ENCODE results near the gene APP. TPM values are rescaled to one million over a fixed set of nuclear protein-coding genes. Genes with fewer than 3 reads are reported as not detected.

Gene APP
- total RNA-seq, 1 donor from 2014 or later: 306 TPM

DNA sequence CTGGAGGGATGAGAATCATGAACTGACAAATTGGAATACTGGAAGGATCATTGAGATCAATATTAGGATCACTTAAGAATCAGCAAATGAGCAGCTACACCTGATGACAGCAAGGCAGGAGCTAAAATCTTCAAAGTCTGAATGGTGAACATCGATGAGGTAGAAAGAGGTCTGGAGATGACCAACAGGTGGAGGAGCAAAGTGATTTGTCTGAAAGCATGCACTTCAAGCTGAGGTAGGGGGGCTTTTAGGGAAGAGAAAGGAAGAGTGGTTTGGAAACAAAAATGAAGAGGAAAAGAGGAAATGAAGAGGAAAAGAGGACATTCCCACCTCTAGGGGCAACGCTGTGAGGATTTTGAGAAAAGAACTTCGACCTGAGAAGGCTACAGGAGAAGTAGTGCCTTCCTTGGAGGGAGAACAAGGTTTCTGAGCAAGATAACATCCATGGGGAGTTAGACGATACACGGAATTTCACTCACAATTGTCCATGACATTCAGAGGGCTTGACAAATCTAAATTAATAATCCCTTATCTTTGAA, 79.0 kb downstream of the APP start:
- Mint-ChIP-seq H3K9me3 (peaks cover 7% of the 10 kb centered on the region), H3K27me3 (ENCODE audit: insufficient read depth, low read depth) (peaks cover 2% of the 10 kb centered on the region), H3K27ac (no peak overlapping the region), H3K36me3 (peaks cover 51% of the 10 kb centered on the region), H3K4me1 (peaks cover 19% of the 10 kb centered on the region), H3K4me3 (no peak overlapping the region)
- Histone ChIP-seq H3K9me3 (ENCODE audit: low read depth) (no peaks in the 10 kb centered on the region), H3K4me1 (peaks cover 7% of the 10 kb centered on the region), H4K20me1 (ENCODE audit: low read depth) (peaks cover 69% of the 10 kb centered on the region), H3K4me2 (no peak overlapping the region), H2AFZ (replicated peaks) (no peak overlapping the region), H3K36me3 (no peaks in the 10 kb centered on the region), H3K27me3 (no peaks in the 10 kb centered on the region), H3F3A (ENCODE audit: low read depth) (no peaks in the 10 kb centered on the region), H3K27ac (no peak overlapping the region), H3K4me3 (no peak overlapping the region), H3K79me2 (ENCODE audit: low read depth) (peaks cover 100% of the 10 kb centered on the region), H3K9ac (no peak overlapping the region)
- DNase-seq (ENCODE audit: low spot score): no peak
- no peak for TF ChIP-seq EZH2phosphoT487 (IDR thresholded peaks at IDR 0.05)
- TF ChIP-seq, protein P1, sequence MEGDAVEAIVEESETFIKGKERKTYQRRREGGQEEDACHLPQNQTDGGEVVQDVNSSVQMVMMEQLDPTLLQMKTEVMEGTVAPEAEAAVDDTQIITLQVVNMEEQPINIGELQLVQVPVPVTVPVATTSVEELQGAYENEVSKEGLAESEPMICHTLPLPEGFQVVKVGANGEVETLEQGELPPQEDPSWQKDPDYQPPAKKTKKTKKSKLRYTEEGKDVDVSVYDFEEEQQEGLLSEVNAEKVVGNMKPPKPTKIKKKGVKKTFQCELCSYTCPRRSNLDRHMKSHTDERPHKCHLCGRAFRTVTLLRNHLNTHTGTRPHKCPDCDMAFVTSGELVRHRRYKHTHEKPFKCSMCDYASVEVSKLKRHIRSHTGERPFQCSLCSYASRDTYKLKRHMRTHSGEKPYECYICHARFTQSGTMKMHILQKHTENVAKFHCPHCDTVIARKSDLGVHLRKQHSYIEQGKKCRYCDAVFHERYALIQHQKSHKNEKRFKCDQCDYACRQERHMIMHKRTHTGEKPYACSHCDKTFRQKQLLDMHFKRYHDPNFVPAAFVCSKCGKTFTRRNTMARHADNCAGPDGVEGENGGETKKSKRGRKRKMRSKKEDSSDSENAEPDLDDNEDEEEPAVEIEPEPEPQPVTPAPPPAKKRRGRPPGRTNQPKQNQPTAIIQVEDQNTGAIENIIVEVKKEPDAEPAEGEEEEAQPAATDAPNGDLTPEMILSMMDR (IDR thresholded peaks at IDR 0.05): peak; percentile 37
- TF ChIP-seq EZH2 (IDR thresholded peaks at IDR 0.05): no peak

DNA sequence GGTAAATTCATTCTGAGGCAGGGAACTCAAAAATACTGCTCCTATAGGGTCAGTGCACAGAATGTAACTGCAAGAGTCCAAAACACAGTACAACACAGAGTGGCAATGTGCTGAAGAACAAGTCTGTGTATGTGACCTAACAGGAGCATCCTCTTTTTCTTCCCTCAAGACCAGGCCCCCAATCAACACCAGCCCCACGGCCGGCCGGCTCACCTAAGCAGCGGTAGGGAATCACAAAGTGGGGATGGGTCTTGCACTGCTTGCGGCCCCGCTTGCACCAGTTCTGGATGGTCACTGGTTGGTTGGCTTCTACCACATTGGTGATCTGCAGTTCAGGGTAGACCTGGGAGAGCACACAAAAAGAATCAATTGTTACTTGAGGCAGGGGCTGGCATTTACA, 80.8 kb downstream of the APP start:
- Histone ChIP-seq H3K27me3 (no peaks in the 10 kb centered on the region), H3K79me2 (ENCODE audit: low read depth) (peaks cover 100% of the 10 kb centered on the region), H3K4me3 (no peak overlapping the region), H3K36me3 (no peaks in the 10 kb centered on the region), H3K27ac (no peak overlapping the region), H3K4me1 (peaks cover 7% of the 10 kb centered on the region), H3K9me3 (ENCODE audit: low read depth) (no peaks in the 10 kb centered on the region), H3K4me2 (no peak overlapping the region), H4K20me1 (ENCODE audit: low read depth) (peaks cover 55% of the 10 kb centered on the region), H3K9ac (no peak overlapping the region), H2AFZ (replicated peaks) (no peak overlapping the region), H3F3A (ENCODE audit: low read depth) (no peaks in the 10 kb centered on the region)
- H3K27ac Mint-ChIP-seq: no peak overlapping the region
- H3K4me3 Mint-ChIP-seq: no peak overlapping the region
- H3K36me3 Mint-ChIP-seq: peaks cover 52% of the 10 kb centered on the region
- no peak for TF ChIP-seq EZH2phosphoT487 (IDR thresholded peaks at IDR 0.05)
- TF ChIP-seq, protein P1 (IDR thresholded peaks at IDR 0.05): no peak
- TF ChIP-seq EZH2 (IDR thresholded peaks at IDR 0.05): no peak
- DNase-seq (ENCODE audit: low spot score): no peak
- peaks cover under 1% of the 10 kb centered on the region for H3K9me3 Mint-ChIP-seq
- H3K4me1 Mint-ChIP-seq: peaks cover 12% of the 10 kb centered on the region
- H3K27me3 Mint-ChIP-seq (ENCODE audit: insufficient read depth, low read depth): peaks cover 4% of the 10 kb centered on the region

DNA sequence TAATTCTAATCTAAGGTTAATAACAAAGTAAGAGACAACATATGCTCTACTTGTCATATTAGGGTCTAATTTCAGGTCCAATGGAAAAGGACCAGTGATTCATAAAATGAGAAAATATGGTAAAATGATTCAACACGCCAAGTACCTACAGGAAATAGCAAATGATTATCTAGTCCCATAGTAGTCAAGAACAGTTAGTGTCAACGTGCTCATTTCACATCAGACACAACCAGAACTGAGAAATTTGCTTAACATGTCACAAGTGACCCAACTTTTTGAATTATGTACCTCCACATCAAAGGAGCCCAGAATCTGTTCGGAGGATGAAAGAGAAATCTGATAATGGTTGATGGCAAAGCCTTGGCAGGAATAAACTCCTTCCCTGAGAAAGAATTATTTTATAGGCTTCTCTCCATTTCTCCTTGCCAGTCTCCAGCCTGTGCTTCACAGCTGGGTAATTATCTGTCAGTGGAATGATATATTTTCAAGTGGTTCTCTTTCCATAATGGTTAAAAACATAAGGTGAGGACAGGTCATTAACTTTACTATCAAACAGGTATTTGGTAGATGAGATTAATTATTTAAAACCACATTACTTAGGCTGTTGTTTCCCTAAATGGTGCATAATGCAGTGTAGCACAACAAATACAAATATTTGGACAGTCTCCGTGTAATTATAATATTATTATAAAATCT, 83.2 kb downstream of the APP start:
- H4K20me1 ChIP-seq (ENCODE audit: low read depth): peaks cover 40% of the 10 kb centered on the region

More for the DNA sequence above, 83.2 kb downstream of the APP start:
- DNase-seq (ENCODE audit: low spot score): no peak
- H3K4me1 Mint-ChIP-seq: peaks cover 2% of the 10 kb centered on the region
- H3K9ac ChIP-seq: no peak overlapping the region
- no peak overlapping the region for H2AFZ ChIP-seq (replicated peaks)
- H3K27ac ChIP-seq: no peak overlapping the region
- H3K4me3 Mint-ChIP-seq: no peak overlapping the region
- peaks cover 4% of the 10 kb centered on the region for H3K27me3 Mint-ChIP-seq (ENCODE audit: insufficient read depth, low read depth)
- TF ChIP-seq EZH2phosphoT487 (IDR thresholded peaks at IDR 0.05) (no peak), EZH2 (IDR thresholded peaks at IDR 0.05) (no peak)
- TF ChIP-seq, protein P1 (IDR thresholded peaks at IDR 0.05): no peak
- no peaks in the 10 kb centered on the region for H3K27me3 ChIP-seq
- peaks cover 15% of the 10 kb centered on the region for H3K4me1 ChIP-seq
- H3K36me3 Mint-ChIP-seq: peaks cover 62% of the 10 kb centered on the region
- peaks cover 98% of the 10 kb centered on the region for H3K79me2 ChIP-seq (ENCODE audit: low read depth)
- H3K27ac Mint-ChIP-seq: no peak overlapping the region
- H3K36me3 ChIP-seq: no peaks in the 10 kb centered on the region
- H3K9me3 Mint-ChIP-seq: peaks cover 12% of the 10 kb centered on the region
- no peaks in the 10 kb centered on the region for H3F3A ChIP-seq (ENCODE audit: low read depth)
- no peak overlapping the region for H3K4me2 ChIP-seq
- no peaks in the 10 kb centered on the region for H3K9me3 ChIP-seq (ENCODE audit: low read depth)
- no peak overlapping the region for H3K4me3 ChIP-seq

Data from neural progenitor cell (in vitro differentiated cells).